H1 (cell line): ENCODE results near the gene LIPC. TPM values are rescaled to one million over a fixed set of nuclear protein-coding genes. Genes with fewer than 3 reads are reported as not detected.

ENCODE experiments used
- CTCF ChIA-PET: fragments of 300-600 bp; sonication (Branson Sonifier 250); formaldehyde crosslinking; loops from one replicate; lab custom pipeline; 2021; ENCODE audit not compliant: partially characterized antibody; lab: Charles Lee
- POLR2A ChIA-PET: fragments of 300-600 bp; sonication (Branson Sonifier 250); formaldehyde crosslinking; loops from one replicate; lab custom pipeline; 2021; ENCODE audit warnings: inconsistent platforms; ENCODE audit not compliant: partially characterized antibody; lab: Charles Lee
- DNase-seq, 2 experiments: peaks; one replicate each; pipeline versions ENCODE4 v3.0.0 to v3.0.0-alpha.2; 2010 to 2022; ENCODE audit warnings: low spot score in 2 of 2, low read depth in 1 of 2, mixed read lengths in 1 of 2
- FAIRE-seq: peaks from 2 replicates; lab custom pipeline; 2011; peaks lifted over from hg19 to GRCh38; lab: Jason Lieb, UNC
- H2AFZ ChIP-seq: 2 replicates; pipeline ENCODE4 v1.8.1; 2012; ENCODE audit warnings: low read length, inconsistent platforms
- H2AK5ac ChIP-seq: 2 replicates; pipeline ENCODE4 v1.6.1; 2013; ENCODE audit warnings: low read depth, low read length
- H2BK120ac ChIP-seq: replicated peaks from 2 replicates; pipeline ENCODE3; 2013; ENCODE audit warnings: low read depth, low read length, inconsistent platforms
- H2BK12ac ChIP-seq: 2 replicates; pipeline ENCODE4 v1.6.1; 2013; ENCODE audit warnings: low read depth, low read length
- H2BK15ac ChIP-seq: 2 replicates; pipeline ENCODE4 v1.6.1; 2013; ENCODE audit warnings: low read length
- H2BK20ac ChIP-seq: 2 replicates; pipeline ENCODE4 v1.6.1; 2013; ENCODE audit warnings: low read length
- H2BK5ac ChIP-seq: 2 replicates; pipeline ENCODE4 v1.6.1; 2013; ENCODE audit warnings: low read depth, low read length
- H3K14ac ChIP-seq: 2 replicates; pipeline ENCODE4 v1.6.1; 2013; ENCODE audit warnings: inconsistent platforms; ENCODE audit not compliant: insufficient read length
- H3K18ac ChIP-seq: 2 replicates; pipeline ENCODE4 v1.6.1; 2013; ENCODE audit warnings: low read length; ENCODE audit errors: extremely low read depth
- H3K23ac ChIP-seq: 2 replicates; pipeline ENCODE4 v1.6.1; 2013; ENCODE audit warnings: inconsistent platforms; ENCODE audit not compliant: insufficient read length
- H3K23me2 ChIP-seq: 2 replicates; pipeline ENCODE4 v1.6.1; 2013; ENCODE audit warnings: low read depth, low read length
- H3K27ac ChIP-seq: 2 replicates; pipeline ENCODE4 v1.6.1; 2011; ENCODE audit warnings: low read depth, low read length, inconsistent platforms
- H3K27me3 ChIP-seq, 4 experiments: replicated peaks in 1 of 4; 1 replicate in 1 of 4; 2 replicates in 3 of 4; pipeline versions ENCODE4 v1.6.1 to v1.8.1; 2011 to 2013; ENCODE audit warnings: low read length in 3 of 4, mild to moderate bottlenecking in 3 of 4, inconsistent platforms in 2 of 4, mixed read lengths in 2 of 4, moderate library complexity in 1 of 4; ENCODE audit not compliant: control insufficient read depth in 3 of 4, insufficient read depth in 3 of 4; ENCODE audit errors: extremely low read depth in 1 of 4
- H3K36me3 ChIP-seq, 4 experiments: 2 replicates each; pipeline versions ENCODE4 v1.6.1 to v1.8.1; 2011 to 2013; ENCODE audit warnings: mild to moderate bottlenecking in 4 of 4, low read length in 3 of 4, moderate library complexity in 2 of 4, control low read depth in 1 of 4, inconsistent platforms in 1 of 4; ENCODE audit not compliant: insufficient read depth in 4 of 4, control insufficient read depth in 2 of 4
- H3K4ac ChIP-seq: replicated peaks from 2 replicates; pipeline ENCODE3; 2013; ENCODE audit warnings: low read length, low read depth, mixed read lengths, inconsistent platforms; ENCODE audit not compliant: insufficient read length
- H3K4me1 ChIP-seq, 4 experiments: replicated peaks in 1 of 4; 1 replicate in 1 of 4; 2 replicates in 3 of 4; pipeline versions ENCODE4 v1.6.1 to v1.8.1; 2011 to 2013; ENCODE audit warnings: low read length in 3 of 4, inconsistent platforms in 2 of 4, mixed read lengths in 1 of 4; ENCODE audit not compliant: insufficient read depth in 4 of 4, control insufficient read depth in 3 of 4
- H3K4me2 ChIP-seq, 2 experiments: 2 replicates each; pipeline versions ENCODE4 v1.6.1 to v1.8.1; 2011 to 2013; ENCODE audit warnings: low read depth in 2 of 2, low read length in 2 of 2, control low read depth in 1 of 2, inconsistent platforms in 1 of 2, mild to moderate bottlenecking in 1 of 2; ENCODE audit not compliant: insufficient read depth in 1 of 2
- H3K4me3 ChIP-seq, 4 experiments: fragments of 200-600, 300-600 bp in 1 of 4; sonication (generic), shearing (Covaris generic), sonication (Bioruptor Twin) in 1 of 4; 2 replicates each; pipeline versions ENCODE4 v1.5.1 to v1.8.1; 2011 to 2016; ENCODE audit warnings: low read length in 4 of 4, low read depth in 3 of 4, control low read depth in 2 of 4, inconsistent platforms in 2 of 4, mild to moderate bottlenecking in 2 of 4, mixed read lengths in 1 of 4, moderate library complexity in 1 of 4; ENCODE audit not compliant: insufficient read depth in 2 of 4; ENCODE audit errors: extremely low read depth in 1 of 4
- H3K56ac ChIP-seq: replicated peaks from 2 replicates; pipeline ENCODE3; 2013; ENCODE audit warnings: low read depth, mild to moderate bottlenecking, mixed read lengths, low read length, inconsistent platforms; ENCODE audit not compliant: insufficient read length
- H3K79me1 ChIP-seq: 2 replicates; pipeline ENCODE4 v1.6.1; 2013; ENCODE audit warnings: low read depth, low read length, control low read depth
- H3K79me2 ChIP-seq, 2 experiments: 2 replicates each; pipeline versions ENCODE4 v1.6.1 to v1.8.1; 2012 to 2013; ENCODE audit warnings: low read length in 2 of 2, mild to moderate bottlenecking in 2 of 2, inconsistent platforms in 1 of 2; ENCODE audit not compliant: insufficient read depth in 2 of 2, control insufficient read depth in 1 of 2
- H3K9ac ChIP-seq, 4 experiments: replicated peaks in 1 of 4; 1 replicate in 1 of 4; 2 replicates in 3 of 4; pipeline versions ENCODE4 v1.6.1 to v1.8.1; 2011 to 2013; ENCODE audit warnings: low read depth in 3 of 4, low read length in 3 of 4, control low read depth in 2 of 4, mild to moderate bottlenecking in 2 of 4, moderate library complexity in 2 of 4, inconsistent platforms in 1 of 4; ENCODE audit errors: extremely low read depth in 1 of 4
- H3K9me3 ChIP-seq, 2 experiments: 2 replicates each; pipeline versions ENCODE4 v1.6.1 to v1.8.1; 2012 to 2013; ENCODE audit warnings: mild to moderate bottlenecking in 2 of 2, moderate library complexity in 2 of 2, control low read depth in 1 of 2, inconsistent platforms in 1 of 2, low read depth in 1 of 2, low read length in 1 of 2, mixed read lengths in 1 of 2; ENCODE audit not compliant: insufficient read depth in 2 of 2
- H4K20me1 ChIP-seq, 2 experiments: replicated peaks in 1 of 2; 2 replicates each; pipeline versions ENCODE3 to v1.8.1; 2011 to 2013; ENCODE audit warnings: inconsistent platforms in 2 of 2, low read length in 2 of 2, mild to moderate bottlenecking in 1 of 2; ENCODE audit not compliant: insufficient read depth in 2 of 2, control insufficient read depth in 1 of 2
- H4K5ac ChIP-seq: 2 replicates; pipeline ENCODE4 v1.6.1; 2013; ENCODE audit warnings: low read length, low read depth, mixed read lengths, inconsistent platforms; ENCODE audit not compliant: insufficient read length
- H4K8ac ChIP-seq: 2 replicates; pipeline ENCODE4 v1.8.0; 2013; ENCODE audit warnings: mild to moderate bottlenecking, moderate library complexity, low read length, inconsistent platforms; ENCODE audit not compliant: insufficient read depth; ENCODE audit errors: extremely low read depth
- H4K91ac ChIP-seq: replicated peaks from 2 replicates; pipeline ENCODE3; 2013; ENCODE audit warnings: low read length, mixed read lengths, inconsistent platforms; ENCODE audit not compliant: insufficient read length
- BRCA1 ChIP-seq: IDR thresholded peaks from 2 replicates; pipeline ENCODE4 v1.6.1; 2012; ENCODE audit warnings: low read depth, low read length, improper control_type of control experiment
- CBX8 ChIP-seq: fragments of 300-800, 300-1000 bp; sonication (generic); IDR thresholded peaks from 2 replicates; pipeline ENCODE4 v1.7.1; 2016; ENCODE audit warnings: low read depth, low read length, borderline replicate concordance
- CHD1 ChIP-seq: IDR thresholded peaks from 2 replicates; pipeline ENCODE4 v1.6.1; 2012; ENCODE audit warnings: low read depth, low read length, improper control_type of control experiment
- EP300 ChIP-seq, 2 experiments: IDR thresholded peaks; 1 replicate in 1 of 2; 2 replicates in 1 of 2; pipeline ENCODE4 v1.6.1; 2011 to 2012; ENCODE audit warnings: low read depth in 2 of 2, low read length in 2 of 2, mild to moderate bottlenecking in 2 of 2, borderline replicate concordance in 1 of 2, inconsistent platforms in 1 of 2, moderate library complexity in 1 of 2
- GTF2F1 ChIP-seq: IDR thresholded peaks from 2 replicates; pipeline ENCODE4 v1.6.1; 2012; ENCODE audit warnings: low read depth, low read length, improper control_type of control experiment, borderline replicate concordance
- HDAC2 ChIP-seq, 2 experiments: fragments of 300-600 bp in 1 of 2; sonication (generic) in 1 of 2; IDR thresholded peaks; 2 replicates each; pipeline ENCODE4 v1.6.1; 2011 to 2012; ENCODE audit warnings: low read depth in 2 of 2, low read length in 2 of 2, mild to moderate bottlenecking in 2 of 2, moderate library complexity in 2 of 2, borderline replicate concordance in 1 of 2, inconsistent platforms in 1 of 2
- HDAC6 ChIP-seq: IDR thresholded peaks from one replicate; pipeline ENCODE4 v1.7.1; 2012; ENCODE audit warnings: low read depth, mild to moderate bottlenecking, inconsistent platforms, low read length, moderate library complexity
- SIX5 ChIP-seq: IDR thresholded peaks from 2 replicates; pipeline ENCODE4 v1.6.1; 2011; ENCODE audit warnings: mild to moderate bottlenecking, low read depth, low read length
- TEAD4 ChIP-seq: IDR thresholded peaks from 2 replicates; pipeline ENCODE4 v1.6.1; 2012; ENCODE audit warnings: low read depth, low read length, inconsistent platforms, mixed read lengths
- WGBS, 2 experiments: shearing (Covaris generic) in 1 of 2; methylation state at CpG; one replicate each; pipeline versions ENCODE4 v1.1.6 to v1.1.7; 2013 to 2015; ENCODE audit warnings: low lambda C conversion rate in 2 of 2, mixed read lengths in 2 of 2, inconsistent platforms in 1 of 2, low coverage in 1 of 2, missing lambda C conversion rate in 1 of 2; ENCODE audit not compliant: insufficient replicate concordance in 2 of 2, insufficient coverage in 1 of 2, insufficient read length in 1 of 2; ENCODE audit errors: extremely low coverage in 1 of 2, missing lambda C conversion rate in 1 of 2; 5-methylcytosine and 5-hydroxymethylcytosine counted together
- polyA plus RNA-seq, 7 experiments: library from polyadenylated mRNA; depleted of rRNA in 3 of 7; stranded (reverse) in 5 of 7; unstranded in 2 of 7; fragments of >200 nt in 5 of 7; fragments of 200-250 nt in 2 of 7; gene quantifications; 1 replicate in 5 of 7; 2 replicates in 1 of 7; 4 replicates in 1 of 7; pipeline versions ENCODE4 v1.2.1 to v1.2.3, GENCODE V29; 2011 to 2013; ENCODE audit warnings: missing spikeins in 2 of 7, mixed read lengths in 2 of 7
- total RNA-seq: library from RNA; stranded (reverse); fragmentation: NEBNext Ultra II Directional; extraction: Animal tissue kit (Norgen Biotek cat#: 25700); gene quantifications from 2 replicates; pipeline ENCODE4 v1.2.1, GENCODE V29; 2021

The LIPC gene
- total and polyA plus RNA-seq, 2 of the 8 experiments (the other 6 are each of a cell fraction or from before 2014, with no cell fraction given) = not detected

DNA sequence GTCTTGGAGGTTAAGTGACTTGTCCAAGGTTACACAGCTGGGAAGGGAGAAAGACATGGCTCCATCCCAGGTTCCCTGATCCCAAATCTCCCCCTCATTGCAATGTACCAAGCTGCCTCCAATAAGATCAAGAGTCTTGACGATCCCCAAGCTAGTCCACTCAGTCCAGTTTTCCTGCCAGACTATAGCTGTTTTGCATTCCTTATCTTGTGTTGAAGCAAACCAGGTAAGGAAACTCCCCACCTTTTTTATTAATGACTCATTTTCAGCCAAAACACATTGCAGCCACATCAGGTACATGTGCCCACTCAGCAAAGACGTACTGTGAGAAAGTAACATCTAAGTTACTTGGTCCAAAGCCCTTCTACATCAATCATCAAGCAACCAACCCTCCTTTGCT, 41.9 kb downstream of the LIPC start:
- H3K36me3 ChIP-seq = no peaks in the 10 kb centered on the region
- DNase-seq (no peak), FAIRE-seq (no peak)
- H4K20me1 ChIP-seq = no peaks in the 10 kb centered on the region
- no peak overlapping the region for H4K8ac ChIP-seq
- no peak overlapping the region for H2BK15ac ChIP-seq
- H2AFZ ChIP-seq = no peak overlapping the region
- H3K9ac ChIP-seq = no peak overlapping the region
- no peaks in the 10 kb centered on the region for H3K9me3 ChIP-seq
- no peak overlapping the region for H2BK20ac ChIP-seq
- H2BK120ac ChIP-seq = no peak overlapping the region
- H3K23ac ChIP-seq = no peak overlapping the region
- TF ChIP-seq CHD1 (no peak), TEAD4 (no peak), HDAC6 (no peak), HDAC2 (IDR thresholded peaks at IDR 0.05; ENCODE audit: borderline replicate concordance in 1 of 2, low read depth in 2 of 2, low read length in 2 of 2) (no peak), CBX8 (no peak), GTF2F1 (no peak), EP300 (IDR thresholded peaks at IDR 0.05; ENCODE audit: borderline replicate concordance in 1 of 2, low read depth in 2 of 2, low read length in 2 of 2) (no peak), BRCA1 (no peak), SIX5 (no peak)
- no peak overlapping the region for H3K4me3 ChIP-seq
- H3K14ac ChIP-seq = no peak overlapping the region
- H4K91ac ChIP-seq = no peak overlapping the region
- ChIA-PET CTCF (interaction anchor here (0.6 to 1.6 kb wide), 3 partner anchors 35 to 638 kb away, joined by 3 to 4 read pairs (median 3); no protein-coding TSS in a partner anchor), POLR2A (no interaction called here)
- peaks cover 0 to 7% (median 4%) of the 10 kb centered on the region in 4 experiments; a peak in 4 of 7 replicates for H3K4me1 ChIP-seq
- no peak overlapping the region for H2AK5ac ChIP-seq
- no peak overlapping the region for H3K4me2 ChIP-seq
- H3K27me3 ChIP-seq = no peaks in the 10 kb centered on the region
- H3K56ac ChIP-seq = no peak overlapping the region
- 100% methylated on average over 2 of the region's 2 CpGs; no CpG with 5 or more reads in 1 of the 2 experiments for WGBS, 2 experiments
- no peaks in the 10 kb centered on the region for H3K23me2 ChIP-seq
- no peak overlapping the region for H3K4ac ChIP-seq
- H4K5ac ChIP-seq = no peak overlapping the region
- no peak overlapping the region for H3K27ac ChIP-seq
- no peak overlapping the region for H3K18ac ChIP-seq
- H3K79me2 ChIP-seq = no peaks in the 10 kb centered on the region
- no peak overlapping the region for H2BK12ac ChIP-seq
- H2BK5ac ChIP-seq = peak overlapping the region; percentile 48; the same call in 1 of the 2 replicates
- H3K79me1 ChIP-seq = no peaks in the 10 kb centered on the region
